Dendritic cell treated with granulocyte-macrophage colony-stimulating factor and Interleukin-4, amounts not matched to agents 40 ng/mL and 50 ng/mL, for 4 days (primary cell): ENCODE results near the gene PIK3R1.

Experiments
- H3K27ac Mint-ChIP-seq: one replicate; pipeline ENCODE4 v1.8.0; 2022; ENCODE audit warnings: mild to moderate bottlenecking, mixed read lengths
- H3K27me3 Mint-ChIP-seq: one replicate; pipeline ENCODE4 v1.8.0; 2022; ENCODE audit warnings: mild to moderate bottlenecking, mixed read lengths
- H3K36me3 Mint-ChIP-seq: one replicate; pipeline ENCODE4 v1.8.0; 2022; ENCODE audit warnings: low read depth, mixed read lengths
- H3K4me1 Mint-ChIP-seq: one replicate; pipeline ENCODE4 v1.8.0; 2022; ENCODE audit warnings: low read depth, mixed read lengths
- H3K4me3 Mint-ChIP-seq: one replicate; pipeline ENCODE4 v1.8.0; 2022; ENCODE audit warnings: mild to moderate bottlenecking, moderate library complexity, mixed read lengths
- H3K9me3 Mint-ChIP-seq: one replicate; pipeline ENCODE4 v1.8.0; 2022; ENCODE audit warnings: mixed read lengths
- intact Hi-C: fragments of 100-400 bp; cut with micrococcal nuclease; formaldehyde crosslinking; loops from one replicate; pipeline ENCODE4 v1.15.0; 2022

Gene PIK3R1

GRCh38 chr5:68299575-68299974, 84.0 kb downstream of the PIK3R1 start:
- Mint-ChIP-seq H3K4me1 (peaks cover 6% of the 10 kb centered on the region), H3K9me3 (no peaks in the 10 kb centered on the region), H3K36me3 (peaks cover 73% of the 10 kb centered on the region), H3K27ac (no peak overlapping the region), H3K27me3 (no peaks in the 10 kb centered on the region), H3K4me3 (no peak overlapping the region)
- intact Hi-C loops: no loop called here

GRCh38 chr5:68303038-68303738, 87.6 kb downstream of the PIK3R1 start:
- peaks cover 6% of the 10 kb centered on the region for H3K4me1 Mint-ChIP-seq
- intact Hi-C loops: no loop called here
- no peaks in the 10 kb centered on the region for H3K27me3 Mint-ChIP-seq
- peaks cover 37% of the 10 kb centered on the region for H3K36me3 Mint-ChIP-seq
- H3K9me3 Mint-ChIP-seq: no peaks in the 10 kb centered on the region
- no peak overlapping the region for H3K4me3 Mint-ChIP-seq
- H3K27ac Mint-ChIP-seq: no peak overlapping the region

GRCh38 chr5:68303754-68304420, 88.3 kb downstream of the PIK3R1 start:
- H3K27ac Mint-ChIP-seq: no peak overlapping the region
- H3K27me3 Mint-ChIP-seq: no peaks in the 10 kb centered on the region
- H3K9me3 Mint-ChIP-seq: no peaks in the 10 kb centered on the region
- H3K36me3 Mint-ChIP-seq: peaks cover 30% of the 10 kb centered on the region
- intact Hi-C loops: no loop called here
- H3K4me1 Mint-ChIP-seq: peaks cover 6% of the 10 kb centered on the region
- H3K4me3 Mint-ChIP-seq: no peak overlapping the region

- intact Hi-C loops: no loop called here
- no peaks in the 10 kb centered on the region for H3K27me3 Mint-ChIP-seq
- no peak overlapping the region for H3K4me3 Mint-ChIP-seq
- no peaks in the 10 kb centered on the region for H3K9me3 Mint-ChIP-seq
- H3K4me1 Mint-ChIP-seq: peaks cover 6% of the 10 kb centered on the region
- no peak overlapping the region for H3K27ac Mint-ChIP-seq
- H3K36me3 Mint-ChIP-seq: peaks cover 24% of the 10 kb centered on the region
Measured at GRCh38 chr5:68304421-68305052, 89.0 kb downstream of the PIK3R1 start.

- intact Hi-C loops: no loop called here
- Mint-ChIP-seq H3K27me3 (no peaks in the 10 kb centered on the region), H3K4me1 (peaks cover 6% of the 10 kb centered on the region), H3K9me3 (no peaks in the 10 kb centered on the region), H3K27ac (no peak overlapping the region), H3K4me3 (no peak overlapping the region), H3K36me3 (peaks cover 17% of the 10 kb centered on the region)
Measured at GRCh38 chr5:68305223-68305870, 89.8 kb downstream of the PIK3R1 start.

- Mint-ChIP-seq H3K27ac (no peak overlapping the region), H3K4me3 (no peak overlapping the region)
- intact Hi-C loops: no loop called here
Measured at GRCh38 chr5:68306361-68307014, 90.9 kb downstream of the PIK3R1 start.

GRCh38 chr5:68313336-68313735, 97.8 kb downstream of the PIK3R1 start:
- Mint-ChIP-seq H3K27me3 (peaks cover 6% of the 10 kb centered on the region), H3K4me1 (peaks cover 5% of the 10 kb centered on the region), H3K36me3 (no peaks in the 10 kb centered on the region), H3K9me3 (no peaks in the 10 kb centered on the region), H3K4me3 (no peak overlapping the region), H3K27ac (no peak overlapping the region)
- intact Hi-C loops: no loop called here

More at GRCh38 chr5:68306361-68307014, 90.9 kb downstream of the PIK3R1 start:
- peaks cover 6% of the 10 kb centered on the region for H3K4me1 Mint-ChIP-seq
- peaks cover 11% of the 10 kb centered on the region for H3K36me3 Mint-ChIP-seq
- no peaks in the 10 kb centered on the region for H3K27me3 Mint-ChIP-seq
- H3K9me3 Mint-ChIP-seq: no peaks in the 10 kb centered on the region

- no peak overlapping the region for H3K4me3 Mint-ChIP-seq
- H3K27ac Mint-ChIP-seq: no peak overlapping the region
- no peaks in the 10 kb centered on the region for H3K9me3 Mint-ChIP-seq
- peaks cover 14% of the 10 kb centered on the region for H3K27me3 Mint-ChIP-seq
- intact Hi-C loops: no loop called here
- H3K36me3 Mint-ChIP-seq: no peaks in the 10 kb centered on the region
- peaks cover 8% of the 10 kb centered on the region for H3K4me1 Mint-ChIP-seq
Measured at GRCh38 chr5:68314465-68314864, 98.9 kb downstream of the PIK3R1 start.

- no peak overlapping the region for H3K27ac Mint-ChIP-seq
- H3K4me1 Mint-ChIP-seq: peaks cover 11% of the 10 kb centered on the region
- H3K9me3 Mint-ChIP-seq: no peaks in the 10 kb centered on the region
- H3K27me3 Mint-ChIP-seq: peaks cover 24% of the 10 kb centered on the region
- H3K36me3 Mint-ChIP-seq: no peaks in the 10 kb centered on the region
- intact Hi-C loops: no loop called here
- no peak overlapping the region for H3K4me3 Mint-ChIP-seq
Measured at GRCh38 chr5:68315679-68316271, 100.2 kb downstream of the PIK3R1 start.

- Mint-ChIP-seq H3K9me3 (no peaks in the 10 kb centered on the region), H3K27ac (no peak overlapping the region), H3K36me3 (no peaks in the 10 kb centered on the region), H3K4me3 (no peak overlapping the region), H3K27me3 (peaks cover 31% of the 10 kb centered on the region), H3K4me1 (peaks cover 11% of the 10 kb centered on the region)
- intact Hi-C loops: no loop called here
Measured at GRCh38 chr5:68316469-68316868, 100.9 kb downstream of the PIK3R1 start.

GRCh38 chr5:68317646-68318045, 102.1 kb downstream of the PIK3R1 start:
- intact Hi-C loops: no loop called here
- H3K4me1 Mint-ChIP-seq: peaks cover 11% of the 10 kb centered on the region
- H3K9me3 Mint-ChIP-seq: no peaks in the 10 kb centered on the region
- no peak overlapping the region for H3K4me3 Mint-ChIP-seq
- H3K27ac Mint-ChIP-seq: no peak overlapping the region
- H3K36me3 Mint-ChIP-seq: no peaks in the 10 kb centered on the region
- H3K27me3 Mint-ChIP-seq: peaks cover 33% of the 10 kb centered on the region

- no peaks in the 10 kb centered on the region for H3K36me3 Mint-ChIP-seq
- no peak overlapping the region for H3K4me3 Mint-ChIP-seq
- H3K4me1 Mint-ChIP-seq: peaks cover 11% of the 10 kb centered on the region
- no peak overlapping the region for H3K27ac Mint-ChIP-seq
- peaks cover 35% of the 10 kb centered on the region for H3K27me3 Mint-ChIP-seq
- H3K9me3 Mint-ChIP-seq: peaks cover 2% of the 10 kb centered on the region
- intact Hi-C loops: no loop called here
Measured at GRCh38 chr5:68318955-68319705, 103.6 kb downstream of the PIK3R1 start.
